Activated naive CD4-positive, alpha-beta T cell treated with Interleukin-2 at 50 U/mL for 16 hours (primary cell): ENCODE measurements around the gene SLC47A1.

Source experiments
- DNase-seq: peaks from one replicate; pipeline ENCODE4 v3.0.0-alpha.2; 2020

The SLC47A1 gene

DNA sequence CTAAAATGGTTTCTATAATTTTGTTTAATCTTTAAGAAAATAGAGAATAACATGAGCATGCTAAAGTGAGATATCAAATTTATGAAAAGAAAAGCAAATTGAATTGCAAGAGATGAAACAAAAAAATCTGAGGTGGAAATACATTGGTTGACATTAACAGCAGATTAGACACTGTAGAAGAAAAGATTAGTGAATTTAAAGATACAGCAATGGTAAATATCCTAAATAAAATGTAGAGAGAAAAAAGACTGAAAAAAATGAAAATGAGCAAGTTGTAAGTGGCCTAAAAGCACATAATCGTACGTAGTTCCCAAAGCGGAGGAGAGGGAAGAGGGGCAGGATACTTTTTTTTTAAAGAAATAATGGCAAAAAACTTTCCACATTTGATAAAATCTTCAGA, 84.4 kb downstream of the SLC47A1 start:
- DNase-seq, result no peak

DNA sequence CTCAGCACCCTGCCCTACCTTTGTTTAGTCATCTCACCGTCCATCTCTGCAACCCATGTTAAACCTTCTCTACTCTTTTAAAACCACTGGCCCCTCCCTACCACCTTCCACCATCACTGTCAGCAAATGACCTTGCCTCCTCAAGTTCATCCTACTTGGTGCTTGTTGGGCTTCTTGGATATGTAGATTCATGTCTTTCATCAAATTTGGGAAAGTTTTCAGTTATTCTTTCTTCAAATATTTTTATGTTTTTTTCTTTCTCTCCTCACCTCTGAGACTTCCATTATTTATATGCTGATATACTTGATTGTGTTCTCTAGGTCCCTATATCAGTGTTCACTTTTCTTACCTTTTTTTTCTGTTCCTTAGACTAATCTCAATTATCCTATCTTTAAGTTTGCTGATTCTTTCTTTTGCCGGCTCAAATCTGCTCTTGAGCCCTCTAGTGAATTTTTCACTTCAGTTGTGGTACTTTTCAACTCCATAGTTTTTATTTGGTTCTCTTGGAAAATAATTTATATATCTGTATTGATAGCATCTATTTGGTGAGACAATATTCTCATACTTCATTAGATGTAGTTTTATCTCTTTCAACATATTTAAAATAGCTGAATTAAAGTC, 86.2 kb downstream of the SLC47A1 start:
- DNase-seq, result no peak

GRCh38 chr17:19621697-19622096, 88.0 kb downstream of the SLC47A1 start:
- no peak for DNase-seq

DNA sequence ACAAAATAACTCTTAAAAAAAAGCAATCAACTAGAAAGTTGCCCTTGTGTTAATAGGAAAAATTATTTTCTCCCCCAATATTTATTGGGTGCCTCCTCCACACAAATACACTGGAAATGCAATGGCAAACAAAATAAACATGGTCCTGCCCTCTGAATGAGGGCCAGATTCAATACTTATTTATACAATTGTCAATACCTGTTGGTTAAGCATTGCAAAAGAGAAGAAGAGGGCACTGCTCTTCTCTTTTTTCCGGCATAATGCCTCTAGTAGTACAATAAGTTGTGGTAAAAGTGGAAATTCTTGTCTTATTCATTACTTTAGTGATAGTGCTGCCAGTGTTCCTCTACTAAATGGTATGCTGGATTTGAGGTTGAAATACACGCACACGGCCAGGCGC, 92.4 kb downstream of the SLC47A1 start:
- no peak for DNase-seq
